Subcutaneous abdominal adipose tissue (tissue), 5 donors: ENCODE measurements around the gene TRMT13.
"Not testable (repeated sequence)": the region's sequence is repeated elsewhere in the genome, so short reads cannot be mapped to it uniquely, and the experiment has no call there.

ENCODE experiments used
- H3K27ac ChIP-seq: one replicate; pipeline ENCODE4 v1.7.0; 2013; ENCODE audit warnings: low read depth, mild to moderate bottlenecking, inconsistent platforms, low read length, moderate library complexity
- H3K27me3 ChIP-seq, 5 donors: one replicate each; pipeline ENCODE4 v1.7.0; 2013; ENCODE audit warnings: low read length in 5 of 5, inconsistent platforms in 1 of 5; ENCODE audit not compliant: control insufficient read depth in 5 of 5, insufficient read depth in 4 of 5
- H3K36me3 ChIP-seq, 5 donors: one replicate each; pipeline ENCODE4 v1.7.0; 2013; ENCODE audit warnings: low read length in 5 of 5; ENCODE audit not compliant: control insufficient read depth in 5 of 5, insufficient read depth in 5 of 5
- H3K4me1 ChIP-seq, 5 donors: one replicate each; pipeline ENCODE4 v1.7.0; 2013; ENCODE audit warnings: low read length in 5 of 5, mild to moderate bottlenecking in 3 of 5, moderate library complexity in 1 of 5; ENCODE audit not compliant: control insufficient read depth in 5 of 5, insufficient read depth in 5 of 5
- H3K4me3 ChIP-seq, 5 donors: one replicate each; pipeline ENCODE4 v1.7.0; 2013; ENCODE audit warnings: low read length in 5 of 5, low read depth in 1 of 5
- H3K9ac ChIP-seq, 5 donors: one replicate each; pipeline ENCODE4 v1.7.0; 2013; ENCODE audit warnings: low read length in 5 of 5, mild to moderate bottlenecking in 4 of 5, moderate library complexity in 3 of 5
- H3K9me3 ChIP-seq, 5 donors: one replicate each; pipeline ENCODE4 v1.7.0; 2013; ENCODE audit warnings: low read length in 5 of 5; ENCODE audit not compliant: control insufficient read depth in 5 of 5
- donor health status: healthy.
- donor health status: healthy.
- donor health status: healthy.
- donor health status: healthy.
- donor health status: healthy.

Gene TRMT13

GRCh38 chr1:100184536-100184935 is 51.6 kb downstream of the TRMT13 start:
- Histone ChIP-seq H3K27ac (no peak overlapping the region), H3K4me1 (peaks cover 0 to 18% (median 14%) of the 10 kb centered on the region in 5 donors), H3K27me3 (no peaks in the 10 kb centered on the region), H3K36me3 (no peaks in the 10 kb centered on the region), H3K4me3 (no peak overlapping the region), H3K9me3 (no peaks in the 10 kb centered on the region), H3K9ac (no peak overlapping the region)

GRCh38 chr1:100187912-100188311 is 54.9 kb downstream of the TRMT13 start:
- no peak overlapping the region for H3K4me3 ChIP-seq
- H3K9me3 ChIP-seq: no peaks in the 10 kb centered on the region
- no peaks in the 10 kb centered on the region for H3K27me3 ChIP-seq
- peaks cover 0 to 18% (median 14%) of the 10 kb centered on the region in 5 donors for H3K4me1 ChIP-seq
- peak overlapping the region; percentile 40 for H3K27ac ChIP-seq
- peaks cover 0 to 13% (median 0%) of the 10 kb centered on the region in 5 donors for H3K36me3 ChIP-seq
- H3K9ac ChIP-seq: no peak overlapping the region

- Histone ChIP-seq H3K4me1 (peaks cover 0 to 18% (median 14%) of the 10 kb centered on the region in 5 donors), H3K27ac (no peak overlapping the region), H3K4me3 (no peak overlapping the region), H3K36me3 (peaks cover 0 to 17% (median 0%) of the 10 kb centered on the region in 5 donors), H3K9ac (peak overlapping the region in 1 of 5 donors; percentile 12), H3K9me3 (no peaks in the 10 kb centered on the region), H3K27me3 (no peaks in the 10 kb centered on the region)
Observed at GRCh38 chr1:100188617-100189016, 55.7 kb downstream of the TRMT13 start.

GRCh38 chr1:100198596-100198995 is 65.6 kb downstream of the TRMT13 start:
- Histone ChIP-seq H3K36me3 (peaks cover 17 to 37% (median 30%) of the 10 kb centered on the region in 5 donors), H3K4me1 (no peaks in the 10 kb centered on the region), H3K27me3 (no peaks in the 10 kb centered on the region), H3K9me3 (no peaks in the 10 kb centered on the region), H3K9ac (no peak overlapping the region), H3K4me3 (no peak overlapping the region), H3K27ac (no peak overlapping the region)

GRCh38 chr1:100200060-100200459 is 67.1 kb downstream of the TRMT13 start:
- not testable (repeated sequence) for H3K4me3 ChIP-seq, H3K9ac ChIP-seq, H3K4me1 ChIP-seq, H3K27me3 ChIP-seq, H3K27ac ChIP-seq, H3K9me3 ChIP-seq
- H3K36me3 ChIP-seq: peaks cover 17 to 39% (median 30%) of the 10 kb centered on the region in 5 donors
